ENCODE results near the gene VEGFC.

GRCh38 chr4:176641237-176641636 lies 151.5 kb downstream of the VEGFC start:
- TF ChIP-seq CTCF (IDR thresholded peaks at IDR 0.05; ENCODE audit: poor library complexity), result no peak
- no peak for TF ChIP-seq EZH2 (IDR thresholded peaks at IDR 0.05; ENCODE audit: borderline replicate concordance)
- no peak for TF ChIP-seq EZH2phosphoT487 (IDR thresholded peaks at IDR 0.05; ENCODE audit: low read depth, severe bottlenecking, unreplicated experiment)

Data from hepatocyte (in vitro differentiated cells).